ENCODE measurements around the gene COP1.

DNA sequence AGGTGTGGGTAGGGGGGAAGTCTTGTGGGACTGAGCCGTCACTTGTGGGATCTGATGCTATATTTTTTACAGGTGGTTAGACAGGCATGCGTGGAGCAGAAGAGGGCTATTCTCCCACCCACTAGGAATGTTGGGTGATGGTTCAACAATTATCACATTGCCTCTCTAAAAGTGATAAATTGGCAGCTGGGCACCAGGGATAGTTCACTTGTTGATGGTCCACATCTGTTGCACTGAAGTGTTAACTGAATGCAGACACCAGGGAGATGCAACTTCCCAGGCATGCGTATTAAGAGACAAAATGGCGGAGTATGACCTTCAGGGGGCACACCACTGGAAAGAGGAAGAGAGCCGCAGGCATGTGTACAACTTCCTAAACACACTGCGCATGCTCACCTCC lies 270.4 kb downstream of the COP1 start:
- TF ChIP-seq, protein P1, sequence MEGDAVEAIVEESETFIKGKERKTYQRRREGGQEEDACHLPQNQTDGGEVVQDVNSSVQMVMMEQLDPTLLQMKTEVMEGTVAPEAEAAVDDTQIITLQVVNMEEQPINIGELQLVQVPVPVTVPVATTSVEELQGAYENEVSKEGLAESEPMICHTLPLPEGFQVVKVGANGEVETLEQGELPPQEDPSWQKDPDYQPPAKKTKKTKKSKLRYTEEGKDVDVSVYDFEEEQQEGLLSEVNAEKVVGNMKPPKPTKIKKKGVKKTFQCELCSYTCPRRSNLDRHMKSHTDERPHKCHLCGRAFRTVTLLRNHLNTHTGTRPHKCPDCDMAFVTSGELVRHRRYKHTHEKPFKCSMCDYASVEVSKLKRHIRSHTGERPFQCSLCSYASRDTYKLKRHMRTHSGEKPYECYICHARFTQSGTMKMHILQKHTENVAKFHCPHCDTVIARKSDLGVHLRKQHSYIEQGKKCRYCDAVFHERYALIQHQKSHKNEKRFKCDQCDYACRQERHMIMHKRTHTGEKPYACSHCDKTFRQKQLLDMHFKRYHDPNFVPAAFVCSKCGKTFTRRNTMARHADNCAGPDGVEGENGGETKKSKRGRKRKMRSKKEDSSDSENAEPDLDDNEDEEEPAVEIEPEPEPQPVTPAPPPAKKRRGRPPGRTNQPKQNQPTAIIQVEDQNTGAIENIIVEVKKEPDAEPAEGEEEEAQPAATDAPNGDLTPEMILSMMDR (IDR thresholded peaks at IDR 0.05; ENCODE audit: low read depth, low read length), result no peak
- no peak for TF ChIP-seq POLR2A (IDR thresholded peaks at IDR 0.05; ENCODE audit: extremely low read depth, insufficient read length)
- TF ChIP-seq, protein P2, sequence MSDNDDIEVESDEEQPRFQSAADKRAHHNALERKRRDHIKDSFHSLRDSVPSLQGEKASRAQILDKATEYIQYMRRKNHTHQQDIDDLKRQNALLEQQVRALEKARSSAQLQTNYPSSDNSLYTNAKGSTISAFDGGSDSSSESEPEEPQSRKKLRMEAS (IDR thresholded peaks at IDR 0.05; ENCODE audit: low read depth, low read length), result no peak

Measured in NB4 (cell line).